Thyroid gland (tissue), 4 donors: Measurements from ENCODE around the gene TUBGCP3. TPM values are rescaled to one million over a fixed set of nuclear protein-coding genes. Genes with fewer than 3 reads are reported as not detected.

Experiments
- DNase-seq, 2 donors: peaks; one replicate each; pipeline ENCODE4 v3.0.0-alpha.2; 2019
- H3K27ac ChIP-seq, 3 donors: fragments of 200-600 bp; sonication (generic); 1 replicate in 2 of 3; 2 replicates in 1 of 3; pipeline ENCODE4 v1.5.1; 2016 to 2019; ENCODE audit warnings: mild to moderate bottlenecking in 1 of 3, moderate library complexity in 1 of 3
- H3K27me3 ChIP-seq: fragments of 200-600 bp; sonication (generic); one replicate; pipeline ENCODE4 v1.5.1; 2019
- H3K36me3 ChIP-seq, 2 donors: fragments of 200-600 bp; sonication (generic); one replicate each; pipeline ENCODE4 v1.5.1; 2016 to 2019
- H3K4me1 ChIP-seq, 2 donors: fragments of 200-600 bp; sonication (generic); one replicate each; pipeline ENCODE4 v1.5.1; 2017 to 2019
- H3K4me3 ChIP-seq, 3 donors: fragments of 200-600 bp; sonication (generic); replicated peaks in 1 of 3; 1 replicate in 2 of 3; 2 replicates in 1 of 3; pipeline ENCODE4 v1.5.1; 2016; ENCODE audit warnings: mild to moderate bottlenecking in 1 of 3
- H3K9me3 ChIP-seq: fragments of 200-600 bp; sonication (generic); one replicate; pipeline ENCODE4 v1.5.1; 2017
- CTCF ChIP-seq, 6 experiments: fragments of 200-600 bp in 3 of 6; fragments of 450-650 bp in 3 of 6; sonication (generic) in 3 of 6; IDR thresholded peaks; one replicate each; pipeline ENCODE4 v1.5.1; 2016 to 2019; ENCODE audit warnings: antibody characterized with exemption in 6 of 6, mild to moderate bottlenecking in 2 of 6, inconsistent platforms in 1 of 6, moderate library complexity in 1 of 6
- POLR2A ChIP-seq, 2 donors: fragments of 450-650 bp; IDR thresholded peaks; one replicate each; pipeline ENCODE4 v1.6.1; 2017; ENCODE audit warnings: antibody characterized with exemption in 2 of 2, mild to moderate bottlenecking in 2 of 2, moderate library complexity in 1 of 2
- WGBS, 2 donors: methylation state at CpG; one replicate each; pipeline ENCODE4 v1.1.5; 2017; 5-methylcytosine and 5-hydroxymethylcytosine counted together
- intact Hi-C: fragments of 100-400 bp; cut with DNase I; formaldehyde crosslinking; loops from one replicate; pipeline ENCODE4 v1.15.1; 2023
- total RNA-seq, 4 donors: library from RNA; depleted of rRNA; stranded (reverse); fragments of >200 nt; gene quantifications; one replicate each; pipeline ENCODE4 v1.2.3, GENCODE V29; 2016

TUBGCP3 gene
- total RNA-seq, 4 donors from 2014 or later: 27.4 to 49.1 (median 36.0) TPM

- no peak overlapping the region for H3K4me3 ChIP-seq
- intact Hi-C loops: no loop called here
- 74 to 76% methylated on average over 32 to 35 of the region's 35 CpGs for WGBS, 2 donors
- no peaks in the 10 kb centered on the region for H3K36me3 ChIP-seq
- TF ChIP-seq POLR2A (IDR thresholded peaks at IDR 0.05): no peak
- no peak for TF ChIP-seq CTCF (IDR thresholded peaks at IDR 0.05)
- no peaks in the 10 kb centered on the region for H3K9me3 ChIP-seq
- H3K27me3 ChIP-seq: no peaks in the 10 kb centered on the region
- no peak for DNase-seq
- no peak overlapping the region for H3K27ac ChIP-seq
- H3K4me1 ChIP-seq: no peaks in the 10 kb centered on the region
These were observed 122.5 kb downstream of the TUBGCP3 start for GRCh38 chr13:112465251-112466131.

- Histone ChIP-seq H3K4me3 (no peak overlapping the region), H3K27me3 (no peaks in the 10 kb centered on the region), H3K36me3 (no peaks in the 10 kb centered on the region), H3K9me3 (no peaks in the 10 kb centered on the region), H3K27ac (no peak overlapping the region), H3K4me1 (no peaks in the 10 kb centered on the region)
- no peak for DNase-seq
- intact Hi-C loops: no loop called here
- TF ChIP-seq CTCF (IDR thresholded peaks at IDR 0.05) (no peak), POLR2A (IDR thresholded peaks at IDR 0.05) (no peak)
- WGBS, 2 donors: 91 to 93% methylated on average over 14 of the region's 14 CpGs
These were observed 123.2 kb downstream of the TUBGCP3 start for GRCh38 chr13:112464720-112465119.

- TF ChIP-seq CTCF (IDR thresholded peaks at IDR 0.05) (no peak), POLR2A (IDR thresholded peaks at IDR 0.05) (no peak)
- Histone ChIP-seq H3K9me3 (no peaks in the 10 kb centered on the region), H3K27ac (no peak overlapping the region), H3K36me3 (no peaks in the 10 kb centered on the region), H3K4me3 (no peak overlapping the region), H3K27me3 (no peaks in the 10 kb centered on the region), H3K4me1 (no peaks in the 10 kb centered on the region)
- DNase-seq: no peak
- 92% methylated on average over 5 of the region's 5 CpGs for WGBS, 2 donors
- intact Hi-C loops: no loop called here
These were observed 125.5 kb downstream of the TUBGCP3 start for GRCh38 chr13:112462408-112462807.

- TF ChIP-seq POLR2A (IDR thresholded peaks at IDR 0.05) (no peak), CTCF (IDR thresholded peaks at IDR 0.05) (no peak)
- intact Hi-C loops: no loop called here
- no peaks in the 10 kb centered on the region for H3K36me3 ChIP-seq
- H3K4me1 ChIP-seq: no peaks in the 10 kb centered on the region
- H3K27me3 ChIP-seq: no peaks in the 10 kb centered on the region
- DNase-seq: no peak
- no peaks in the 10 kb centered on the region for H3K9me3 ChIP-seq
- WGBS, 2 donors: 76% methylated on average over 10 to 13 of the region's 13 CpGs
- H3K4me3 ChIP-seq: no peak overlapping the region
- H3K27ac ChIP-seq: no peak overlapping the region
These were observed 130.5 kb downstream of the TUBGCP3 start for GRCh38 chr13:112457485-112457884.

- no peak overlapping the region for H3K27ac ChIP-seq
- DNase-seq: no peak
- intact Hi-C loops: no loop called here
- H3K9me3 ChIP-seq: no peaks in the 10 kb centered on the region
- H3K27me3 ChIP-seq: no peaks in the 10 kb centered on the region
- no peaks in the 10 kb centered on the region for H3K36me3 ChIP-seq
- H3K4me1 ChIP-seq: no peaks in the 10 kb centered on the region
- H3K4me3 ChIP-seq: no peak overlapping the region
- no peak for TF ChIP-seq CTCF (IDR thresholded peaks at IDR 0.05)
- WGBS, 2 donors: 93% methylated on average over 9 of the region's 9 CpGs
These were observed 130.9 kb downstream of the TUBGCP3 start for GRCh38 chr13:112457081-112457480.
